Measurements from ENCODE around the gene STK32C. TPM values are rescaled to one million over a fixed set of nuclear protein-coding genes. Genes with fewer than 3 reads are reported as not detected.

STK32C gene
- total RNA-seq, 8 experiments from 2014 or later = 7.3 to 31.0 (median 22.7) TPM

- peak in 6 of 8 experiments; percentile 6 to 93 (median 44) for ATAC-seq (replicated peaks in 6 of 8)
- in situ Hi-C loops (cut with MboI; ENCODE audit: low pct_unique_long_range_greater_than_20kb in 2 of 9, low sequenced_read_pairs in 9 of 9, unreplicated experiment in 9 of 9) = loop anchor here in 1 of 9 experiments (25.0 kb wide), 1 partner anchor 89 kb away; the partner anchor contains the start of gene LRRC27
- 0 to 78% (median 20%) methylated on average over 1 to 6 of the region's 19 CpGs; no CpG with 5 or more reads in 7 of the 10 experiments for WGBS, 10 experiments
- Histone ChIP-seq H3K4me1 (replicated peaks in 1 of 2) (peaks cover 26 to 27% of the 10 kb centered on the region in 2 donors), H3K4me3 (no peak overlapping the region), H3K27ac (no peak overlapping the region)
Observed at GRCh38 chr10:132247943-132248342, 59.8 kb downstream of the STK32C start.

GRCh38 chr10:132246296-132246695 lies 61.5 kb downstream of the STK32C start:
- no peak for ATAC-seq (replicated peaks in 6 of 8)
- Histone ChIP-seq H3K4me3 (no peak overlapping the region), H3K27ac (no peak overlapping the region), H3K4me1 (replicated peaks in 1 of 2) (peaks cover 29 to 31% of the 10 kb centered on the region in 2 donors)
- 90 to 96% (median 95%) methylated on average over 2 to 8 of the region's 13 CpGs; no CpG with 5 or more reads in 7 of the 10 experiments for WGBS, 10 experiments
- in situ Hi-C loops (cut with MboI; ENCODE audit: low pct_unique_long_range_greater_than_20kb in 2 of 9, low sequenced_read_pairs in 9 of 9, unreplicated experiment in 9 of 9) = loop anchor here in 1 of 9 experiments (25.0 kb wide), 1 partner anchor 91 kb away; the partner anchor contains the start of gene LRRC27

GRCh38 chr10:132245056-132245455 lies 62.7 kb downstream of the STK32C start:
- in situ Hi-C loops (cut with MboI; ENCODE audit: low pct_unique_long_range_greater_than_20kb in 2 of 9, low sequenced_read_pairs in 9 of 9, unreplicated experiment in 9 of 9) = loop anchor here in 1 of 9 experiments (25.0 kb wide), 1 partner anchor 92 kb away; the partner anchor contains the start of gene LRRC27
- 40 to 100% (median 80%) methylated on average over 1 to 11 of the region's 14 CpGs; no CpG with 5 or more reads in 3 of the 10 experiments for WGBS, 10 experiments

GRCh38 chr10:132243626-132244025 lies 64.1 kb downstream of the STK32C start:
- no peak overlapping the region for H3K27ac ChIP-seq
- H3K4me1 ChIP-seq (replicated peaks in 1 of 2) = peaks cover 45 to 46% of the 10 kb centered on the region in 2 donors
- no peak overlapping the region for H3K4me3 ChIP-seq
- in situ Hi-C loops (cut with MboI; ENCODE audit: low pct_unique_long_range_greater_than_20kb in 2 of 9, low sequenced_read_pairs in 9 of 9, unreplicated experiment in 9 of 9) = loop anchor here in 1 of 9 experiments (25.0 kb wide), 1 partner anchor 94 kb away; the partner anchor contains the start of gene LRRC27
- 89 to 100% (median 93%) methylated on average over 3 to 8 of the region's 11 CpGs; no CpG with 5 or more reads in 6 of the 10 experiments for WGBS, 10 experiments
- no peak for ATAC-seq (replicated peaks in 6 of 8)

More at GRCh38 chr10:132245056-132245455, 62.7 kb downstream of the STK32C start:
- peak in 5 of 8 experiments; percentile 64 to 85 (median 68) for ATAC-seq (replicated peaks in 6 of 8)
- Histone ChIP-seq H3K4me3 (no peak overlapping the region), H3K27ac (no peak overlapping the region), H3K4me1 (replicated peaks in 1 of 2) (peaks cover 34 to 38% of the 10 kb centered on the region in 2 donors)

- Histone ChIP-seq H3K4me1 (replicated peaks in 1 of 2) (peaks cover 45 to 46% of the 10 kb centered on the region in 2 donors), H3K4me3 (no peak overlapping the region), H3K27ac (no peak overlapping the region)
- WGBS, 10 experiments = no CpG with 5 or more reads among the region's 12 CpGs
- ATAC-seq (replicated peaks in 6 of 8) = no peak
- in situ Hi-C loops (cut with MboI; ENCODE audit: low pct_unique_long_range_greater_than_20kb in 2 of 9, low sequenced_read_pairs in 9 of 9, unreplicated experiment in 9 of 9) = loop anchor here in 1 of 9 experiments (25.0 kb wide), 1 partner anchor 94 kb away; the partner anchor contains the start of gene LRRC27
Observed at GRCh38 chr10:132243141-132243540, 64.6 kb downstream of the STK32C start.

GRCh38 chr10:132242103-132242840 lies 65.5 kb downstream of the STK32C start:
- H3K4me1 ChIP-seq (replicated peaks in 1 of 2) = peaks cover 50 to 53% of the 10 kb centered on the region in 2 donors
- no peak overlapping the region for H3K27ac ChIP-seq
- ATAC-seq (replicated peaks in 6 of 8) = no peak
- 18 to 96% (median 85%) methylated on average over 2 to 6 of the region's 23 CpGs; no CpG with 5 or more reads in 5 of the 10 experiments for WGBS, 10 experiments
- in situ Hi-C loops (cut with MboI; ENCODE audit: low pct_unique_long_range_greater_than_20kb in 2 of 9, low sequenced_read_pairs in 9 of 9, unreplicated experiment in 9 of 9) = loop anchor here in 1 of 9 experiments (25.0 kb wide), 1 partner anchor 95 kb away; the partner anchor contains the start of gene LRRC27
- H3K4me3 ChIP-seq = no peak overlapping the region

GRCh38 chr10:132241496-132241895 lies 66.3 kb downstream of the STK32C start:
- in situ Hi-C loops (cut with MboI; ENCODE audit: low pct_unique_long_range_greater_than_20kb in 2 of 9, low sequenced_read_pairs in 9 of 9, unreplicated experiment in 9 of 9) = loop anchor here in 1 of 9 experiments (25.0 kb wide), 1 partner anchor 96 kb away; the partner anchor contains the start of gene LRRC27
- ATAC-seq (replicated peaks in 6 of 8) = no peak
- peaks cover 53% of the 10 kb centered on the region in 2 donors for H3K4me1 ChIP-seq (replicated peaks in 1 of 2)
- H3K4me3 ChIP-seq = no peak overlapping the region
- H3K27ac ChIP-seq = no peak overlapping the region
- 77 to 100% (median 91%) methylated on average over 1 to 14 of the region's 15 CpGs; no CpG with 5 or more reads in 1 of the 10 experiments for WGBS, 10 experiments

- 74 to 100% (median 93%) methylated on average over 2 to 10 of the region's 13 CpGs; no CpG with 5 or more reads in 1 of the 10 experiments for WGBS, 10 experiments
- Histone ChIP-seq H3K27ac (no peak overlapping the region), H3K4me1 (replicated peaks in 1 of 2) (peaks cover 53% of the 10 kb centered on the region in 2 donors), H3K4me3 (no peak overlapping the region)
- no peak for ATAC-seq (replicated peaks in 6 of 8)
- in situ Hi-C loops (cut with MboI; ENCODE audit: low pct_unique_long_range_greater_than_20kb in 2 of 9, low sequenced_read_pairs in 9 of 9, unreplicated experiment in 9 of 9) = loop anchor here in 1 of 9 experiments (25.0 kb wide), 1 partner anchor 96 kb away; the partner anchor contains the start of gene LRRC27
Observed at GRCh38 chr10:132241086-132241485, 66.7 kb downstream of the STK32C start.

- peaks cover 51 to 52% of the 10 kb centered on the region in 2 donors for H3K4me1 ChIP-seq (replicated peaks in 1 of 2)
- in situ Hi-C loops (cut with MboI; ENCODE audit: low pct_unique_long_range_greater_than_20kb in 2 of 9, low sequenced_read_pairs in 9 of 9, unreplicated experiment in 9 of 9) = loop anchor here in 1 of 9 experiments (25.0 kb wide), 1 partner anchor 97 kb away; the partner anchor contains the start of gene LRRC27
- ATAC-seq (replicated peaks in 6 of 8) = no peak
- H3K4me3 ChIP-seq = no peak overlapping the region
- no CpG with 5 or more reads among the region's 16 CpGs for WGBS, 10 experiments
- no peak overlapping the region for H3K27ac ChIP-seq
Observed at GRCh38 chr10:132240581-132240980, 67.2 kb downstream of the STK32C start.

- H3K4me1 ChIP-seq (replicated peaks in 1 of 2) = peaks cover 47 to 48% of the 10 kb centered on the region in 2 donors
- peak in 5 of 8 experiments; percentile 11 to 42 (median 27) for ATAC-seq (replicated peaks in 6 of 8)
- in situ Hi-C loops (cut with MboI; ENCODE audit: low pct_unique_long_range_greater_than_20kb in 2 of 9, low sequenced_read_pairs in 9 of 9, unreplicated experiment in 9 of 9) = loop anchor here in 1 of 9 experiments (25.0 kb wide), 1 partner anchor 97 kb away; the partner anchor contains the start of gene LRRC27
- 13 to 100% (median 70%) methylated on average over 2 to 5 of the region's 15 CpGs; no CpG with 5 or more reads in 5 of the 10 experiments for WGBS, 10 experiments
- H3K27ac ChIP-seq = no peak overlapping the region
- no peak overlapping the region for H3K4me3 ChIP-seq
Observed at GRCh38 chr10:132240156-132240555, 67.6 kb downstream of the STK32C start.

- peak in 5 of 8 experiments; percentile 17 to 50 (median 36) for ATAC-seq (replicated peaks in 6 of 8)
- WGBS, 10 experiments = 60 to 85% (median 68%) methylated on average over 1 to 14 of the region's 29 CpGs; no CpG with 5 or more reads in 5 of the 10 experiments
- Histone ChIP-seq H3K4me3 (no peak overlapping the region), H3K27ac (no peak overlapping the region), H3K4me1 (replicated peaks in 1 of 2) (peaks cover 39 to 40% of the 10 kb centered on the region in 2 donors)
- in situ Hi-C loops (cut with MboI; ENCODE audit: low pct_unique_long_range_greater_than_20kb in 2 of 9, low sequenced_read_pairs in 9 of 9, unreplicated experiment in 9 of 9) = loop anchor here in 1 of 9 experiments (25.0 kb wide), 1 partner anchor 98 kb away; the partner anchor contains the start of gene LRRC27
Observed at GRCh38 chr10:132239126-132240031, 68.4 kb downstream of the STK32C start.

Data from motor neuron (in vitro differentiated cells).